ENCODE measurements around the gene ATP2C2.

The ATP2C2 gene

GRCh38 chr16:84505249-84506187, 137.2 kb downstream of the ATP2C2 start:
- Histone ChIP-seq H4K20me1 (no peaks in the 10 kb centered on the region), H3K9me3 (no peaks in the 10 kb centered on the region), H3K4me1 (peaks cover 79% of the 10 kb centered on the region), H3K4me2 (peak overlapping the region; percentile 99), H3K36me3 (peaks cover 14% of the 10 kb centered on the region), H3K4me3 (peak overlapping the region; percentile 78), H3K9ac (peak overlapping the region; percentile 88), H3K27me3 (no peaks in the 10 kb centered on the region), H3K27ac (peak overlapping the region; percentile 87)
- TF ChIP-seq Cebpa-rat (IDR thresholded peaks at IDR 0.05): no peak

GRCh38 chr16:84507011-84507982, 139.0 kb downstream of the ATP2C2 start:
- Histone ChIP-seq H3K9me3 (no peaks in the 10 kb centered on the region), H3K9ac (peak overlapping the region; percentile 74), H3K27ac (peak overlapping the region; percentile 88), H3K27me3 (no peaks in the 10 kb centered on the region), H3K4me2 (peak overlapping the region; percentile 99), H3K4me1 (peaks cover 89% of the 10 kb centered on the region), H4K20me1 (no peaks in the 10 kb centered on the region), H3K4me3 (peak overlapping the region; percentile 52; the same call in 1 of the 2 replicates), H3K36me3 (peaks cover 5% of the 10 kb centered on the region; the same call in 1 of the 2 replicates)
- TF ChIP-seq Cebpa-rat (IDR thresholded peaks at IDR 0.05): peak; percentile 96

GRCh38 chr16:84508502-84508901, 140.2 kb downstream of the ATP2C2 start:
- H3K27ac ChIP-seq: peak overlapping the region; percentile 88
- peak overlapping the region; percentile 74; the same call in 1 of the 2 replicates for H3K9ac ChIP-seq
- H3K27me3 ChIP-seq: no peaks in the 10 kb centered on the region
- H3K4me3 ChIP-seq: peak overlapping the region; percentile 52; the same call in 1 of the 2 replicates
- no peaks in the 10 kb centered on the region for H3K36me3 ChIP-seq
- H3K4me2 ChIP-seq: peak overlapping the region; percentile 99
- no peaks in the 10 kb centered on the region for H4K20me1 ChIP-seq
- H3K9me3 ChIP-seq: no peaks in the 10 kb centered on the region
- no peak for TF ChIP-seq Cebpa-rat (IDR thresholded peaks at IDR 0.05)
- peaks cover 79% of the 10 kb centered on the region for H3K4me1 ChIP-seq

DNA sequence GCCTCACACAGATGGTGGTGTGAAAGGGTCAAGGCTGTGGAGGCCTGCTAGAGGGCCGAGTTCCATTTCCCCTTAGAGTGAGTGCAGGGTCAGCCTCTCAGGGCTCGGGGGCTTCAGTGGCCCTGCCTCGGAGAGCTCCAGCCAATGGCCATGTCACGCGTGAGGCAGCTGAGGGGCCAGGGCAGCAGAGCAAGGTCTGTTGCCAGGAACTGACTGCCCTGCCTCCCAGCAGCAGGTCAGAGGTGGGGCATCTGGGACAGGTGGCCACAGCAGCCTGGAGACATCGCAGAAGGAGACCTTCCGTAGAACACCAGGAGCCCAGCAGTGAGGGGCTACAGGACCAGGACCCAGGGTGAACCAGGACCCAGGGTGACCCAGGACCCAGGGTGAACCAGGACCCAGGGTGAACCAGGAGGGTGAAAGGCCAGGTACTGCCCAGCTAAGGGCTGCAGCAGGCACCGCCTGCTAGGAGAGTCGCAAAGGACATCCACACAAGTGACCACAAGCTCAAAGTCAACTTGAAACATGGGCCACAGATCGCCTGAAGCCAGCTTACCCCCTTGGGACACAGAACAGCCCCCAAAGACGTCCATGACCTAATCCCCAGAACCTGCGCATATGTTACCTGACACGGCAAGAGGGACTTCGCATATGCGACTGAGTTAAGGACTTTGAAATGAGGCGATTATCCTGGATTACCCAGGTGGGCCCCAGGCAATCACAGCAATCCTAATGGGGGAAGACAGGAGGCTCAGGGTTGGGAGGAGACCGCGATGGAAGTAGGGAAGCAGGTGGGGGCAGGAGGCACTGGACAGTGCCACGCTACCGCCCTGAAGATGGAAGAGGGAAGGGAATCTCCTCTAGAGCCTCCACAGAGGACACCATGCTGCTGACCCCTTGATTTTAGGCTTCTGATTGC, 141.0 kb downstream of the ATP2C2 start:
- peak overlapping the region; percentile 68 for H3K9ac ChIP-seq
- H3K36me3 ChIP-seq: no peaks in the 10 kb centered on the region
- H4K20me1 ChIP-seq: no peaks in the 10 kb centered on the region
- peak overlapping the region; percentile 99 for H3K4me2 ChIP-seq
- H3K4me3 ChIP-seq: no peak overlapping the region
- H3K4me1 ChIP-seq: peaks cover 79% of the 10 kb centered on the region
- no peaks in the 10 kb centered on the region for H3K9me3 ChIP-seq
- no peaks in the 10 kb centered on the region for H3K27me3 ChIP-seq
- H3K27ac ChIP-seq: peak overlapping the region; percentile 88
- TF ChIP-seq Cebpa-rat (IDR thresholded peaks at IDR 0.05): no peak

- Histone ChIP-seq H3K27ac (no peak overlapping the region), H3K4me1 (peaks cover 79% of the 10 kb centered on the region), H3K9ac (no peak overlapping the region), H4K20me1 (no peaks in the 10 kb centered on the region), H3K27me3 (no peaks in the 10 kb centered on the region), H3K4me3 (no peak overlapping the region), H3K36me3 (no peaks in the 10 kb centered on the region), H3K9me3 (no peaks in the 10 kb centered on the region), H3K4me2 (peak overlapping the region; percentile 99)
- no peak for TF ChIP-seq Cebpa-rat (IDR thresholded peaks at IDR 0.05)
Measured at GRCh38 chr16:84511180-84511800, 143.0 kb downstream of the ATP2C2 start.

GRCh38 chr16:84511831-84512230, 143.5 kb downstream of the ATP2C2 start:
- Histone ChIP-seq H3K9ac (no peak overlapping the region), H3K27ac (no peak overlapping the region), H3K27me3 (no peaks in the 10 kb centered on the region), H4K20me1 (no peaks in the 10 kb centered on the region), H3K4me3 (no peak overlapping the region), H3K9me3 (no peaks in the 10 kb centered on the region), H3K36me3 (no peaks in the 10 kb centered on the region), H3K4me2 (peak overlapping the region; percentile 99), H3K4me1 (peaks cover 78% of the 10 kb centered on the region)
- TF ChIP-seq Cebpa-rat (IDR thresholded peaks at IDR 0.05): no peak

GRCh38 chr16:84513123-84513522, 144.8 kb downstream of the ATP2C2 start:
- Histone ChIP-seq H3K4me1 (peaks cover 79% of the 10 kb centered on the region), H3K27ac (no peak overlapping the region), H3K36me3 (no peaks in the 10 kb centered on the region), H3K4me3 (no peak overlapping the region), H3K27me3 (no peaks in the 10 kb centered on the region), H3K9me3 (no peaks in the 10 kb centered on the region), H3K4me2 (no peak overlapping the region), H4K20me1 (no peaks in the 10 kb centered on the region), H3K9ac (no peak overlapping the region)
- TF ChIP-seq Cebpa-rat (IDR thresholded peaks at IDR 0.05): no peak

DNA sequence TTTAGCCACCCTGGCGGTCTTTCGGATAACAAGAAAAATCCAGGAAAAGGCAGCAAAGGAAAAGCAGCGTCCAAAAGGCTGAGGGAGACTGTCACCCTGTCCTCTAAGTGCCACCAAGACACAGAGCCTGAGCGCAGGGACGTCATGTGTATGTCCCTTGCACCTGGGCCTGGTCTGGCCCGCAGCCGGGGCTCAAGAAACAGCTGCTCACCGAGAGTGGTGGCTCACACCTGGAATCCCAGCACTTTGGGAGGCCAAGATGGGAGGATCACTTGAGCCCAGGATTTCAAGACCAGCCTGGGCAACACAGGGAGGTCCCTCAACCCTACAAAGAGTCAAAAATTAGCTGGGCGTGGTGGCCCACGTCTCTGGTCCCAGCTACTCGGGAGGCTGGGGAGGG, 145.3 kb downstream of the ATP2C2 start:
- no peak for TF ChIP-seq Cebpa-rat (IDR thresholded peaks at IDR 0.05)
- Histone ChIP-seq H3K4me1 (peaks cover 79% of the 10 kb centered on the region), H4K20me1 (no peaks in the 10 kb centered on the region), H3K27ac (no peak overlapping the region), H3K36me3 (no peaks in the 10 kb centered on the region), H3K4me3 (no peak overlapping the region), H3K27me3 (no peaks in the 10 kb centered on the region), H3K9me3 (no peaks in the 10 kb centered on the region), H3K4me2 (no peak overlapping the region), H3K9ac (no peak overlapping the region)

Data from BLaER1 (cell line).